Left cardiac atrium (tissue), 4 donors: Measurements from ENCODE around the gene MILR1. TPM values are rescaled to one million over a fixed set of nuclear protein-coding genes. Genes with fewer than 3 reads are reported as not detected.

Source experiments
- ATAC-seq, 2 donors: fragments of 200-7000 bp; cut with Tn5 transposase; one replicate each; pipeline ENCODE4 v1.9.1; 2020; ENCODE audit warnings: mild to moderate bottlenecking in 2 of 2, moderate library complexity in 2 of 2
- DNase-seq: peaks from one replicate; pipeline ENCODE4 v3.0.0-alpha.2; 2020
- intact Hi-C, 2 donors: fragments of 100-400 bp; cut with DNase I; formaldehyde crosslinking; loops; one replicate each; pipeline versions ENCODE4 v1.14.1 to v1.15.1; 2022 to 2023
- total RNA-seq, 2 donors: library from RNA; stranded (reverse); fragmentation: NEBNext Ultra II Directional; extraction: Animal tissue kit (Norgen Biotek cat#: 25700); gene quantifications; one replicate each; pipeline ENCODE4 v1.2.1, GENCODE V29; 2021
- donor health status: DM: no; HTN: yes; CAD: no.
- donor health status: DM: no; HTN: yes; CAD: no; lungs with severe emphysema.
- donor health status: DM: yes; HTN: yes; CAD: no.
- donor health status: Dilated cardiomyopathy.

MILR1 gene
- total RNA-seq, 2 donors from 2014 or later = 5.0 to 13.7 TPM

- DNase-seq (no peak), ATAC-seq (no peak)
- intact Hi-C loops = no loop called here
Measured at GRCh38 chr17:64498308-64499203, 49.6 kb downstream of the MILR1 start.

GRCh38 chr17:64499805-64500486, 51.0 kb downstream of the MILR1 start:
- no peak for ATAC-seq
- intact Hi-C loops = no loop called here

GRCh38 chr17:64500487-64500859, 51.6 kb downstream of the MILR1 start:
- intact Hi-C loops = no loop called here
- ATAC-seq (no peak), DNase-seq (no peak)

More at GRCh38 chr17:64499805-64500486, 51.0 kb downstream of the MILR1 start:
- no peak for DNase-seq

GRCh38 chr17:64500862-64501765, 52.2 kb downstream of the MILR1 start:
- no peak for DNase-seq
- ATAC-seq = no peak
- intact Hi-C loops = no loop called here

GRCh38 chr17:64502021-64502420, 53.1 kb downstream of the MILR1 start:
- ATAC-seq (no peak), DNase-seq (no peak)
- intact Hi-C loops = no loop called here

- intact Hi-C loops = no loop called here
- no peak for DNase-seq
- ATAC-seq = no peak
Measured at GRCh38 chr17:64502809-64503208, 53.9 kb downstream of the MILR1 start.

GRCh38 chr17:64503341-64503740, 54.4 kb downstream of the MILR1 start:
- no peak for ATAC-seq
- intact Hi-C loops = no loop called here
- DNase-seq = no peak

GRCh38 chr17:64503821-64504768, 55.2 kb downstream of the MILR1 start:
- DNase-seq (no peak), ATAC-seq (no peak)
- intact Hi-C loops = no loop called here

GRCh38 chr17:64504769-64505339, 55.9 kb downstream of the MILR1 start:
- no peak for DNase-seq
- no peak for ATAC-seq
- intact Hi-C loops = no loop called here

GRCh38 chr17:64505340-64506200, 56.7 kb downstream of the MILR1 start:
- ATAC-seq (peak; percentile 72 to 78), DNase-seq (peak; percentile 89)
- intact Hi-C loops = no loop called here

GRCh38 chr17:64506201-64506575, 57.3 kb downstream of the MILR1 start, which contains the start of gene DDX5:
TSS of gene DDX5 (minus strand) at chr17:64506289. CDS start at chr17:64506119, 170 bp downstream.
- peak; percentile 83 to 87 for ATAC-seq
- intact Hi-C loops = no loop called here
- DNase-seq = peak; percentile 98

GRCh38 chr17:64506576-64507412, 57.9 kb downstream of the MILR1 start, which contains the start of gene CEP95:
TSS of gene CEP95 (plus strand) at chr17:64506977. CDS start at chr17:64507098, 121 bp downstream.
- intact Hi-C loops = no loop called here
- peak; percentile 80 to 87 for ATAC-seq

GRCh38 chr17:64507413-64507782, 58.5 kb downstream of the MILR1 start:
- DNase-seq = no peak
- intact Hi-C loops = no loop called here
- ATAC-seq = peak; percentile 14 to 20

More at GRCh38 chr17:64506576-64507412, 57.9 kb downstream of the MILR1 start, which contains the start of gene CEP95:
- peak; percentile 96 for DNase-seq

GRCh38 chr17:64508683-64509082, 59.8 kb downstream of the MILR1 start:
- no peak for ATAC-seq
- no peak for DNase-seq
- intact Hi-C loops = no loop called here

- no peak for ATAC-seq
- no peak for DNase-seq
- intact Hi-C loops = no loop called here
Measured at GRCh38 chr17:64509179-64509578, 60.3 kb downstream of the MILR1 start.

GRCh38 chr17:64515419-64515818, 66.5 kb downstream of the MILR1 start:
- no peak for DNase-seq
- no peak for ATAC-seq
- intact Hi-C loops = no loop called here
